ENCODE measurements around the gene DHRS2.

Gene DHRS2

GRCh38 chr14:23600806-23601205, 35.4 kb upstream of the DHRS2 start:
- TF ChIP-seq CSDC2 (CRISPR knock-in tag; IDR thresholded peaks at IDR 0.05), result no peak
- TF ChIP-seq BACH2 (CRISPR knock-in tag; IDR thresholded peaks at IDR 0.05; ENCODE audit: borderline replicate concordance), result no peak
- no peak for TF ChIP-seq ZC3H10 (CRISPR knock-in tag; IDR thresholded peaks at IDR 0.05)
- no peak for TF ChIP-seq CREB5 (CRISPR knock-in tag; IDR thresholded peaks at IDR 0.05; ENCODE audit: low read depth)
- TF ChIP-seq TOX (CRISPR knock-in tag; IDR thresholded peaks at IDR 0.05; ENCODE audit: borderline replicate concordance), result no peak
- no peak for TF ChIP-seq TSHZ2 (CRISPR knock-in tag; IDR thresholded peaks at IDR 0.05)
- TF ChIP-seq ZNF565 (CRISPR knock-in tag; conservative IDR thresholded peaks at IDR 0.05; ENCODE audit: low read depth), result no peak
- TF ChIP-seq POU6F1 (CRISPR knock-in tag; IDR thresholded peaks at IDR 0.05; ENCODE audit: borderline replicate concordance, low read depth), result no peak
- no peak for TF ChIP-seq CSRNP3 (CRISPR knock-in tag; IDR thresholded peaks at IDR 0.05)
- TF ChIP-seq ZNF8 (CRISPR knock-in tag; IDR thresholded peaks at IDR 0.05), result no peak
- TF ChIP-seq ZFP30 (CRISPR knock-in tag; IDR thresholded peaks at IDR 0.05), result no peak
- no peak for TF ChIP-seq GLIS3 (CRISPR knock-in tag; IDR thresholded peaks at IDR 0.05)
- no peak for TF ChIP-seq ZFP3 (CRISPR knock-in tag; IDR thresholded peaks at IDR 0.05)
- no peak for TF ChIP-seq ZNF70 (CRISPR knock-in tag; IDR thresholded peaks at IDR 0.05)
- no peak for TF ChIP-seq ISL1 (CRISPR knock-in tag; IDR thresholded peaks at IDR 0.05)
- no peak for ATAC-seq

GRCh38 chr14:23601424-23601823, 34.7 kb upstream of the DHRS2 start:
- ATAC-seq, result no peak
- no peak for TF ChIP-seq TSHZ2 (CRISPR knock-in tag; IDR thresholded peaks at IDR 0.05)
- no peak for TF ChIP-seq ARNTL (CRISPR knock-in tag; IDR thresholded peaks at IDR 0.05; ENCODE audit: borderline replicate concordance, low read depth)
- TF ChIP-seq OSR1 (CRISPR knock-in tag; IDR thresholded peaks at IDR 0.05), result no peak
- TF ChIP-seq ZFP3 (CRISPR knock-in tag; IDR thresholded peaks at IDR 0.05), result no peak
- no peak for TF ChIP-seq GLIS3 (CRISPR knock-in tag; IDR thresholded peaks at IDR 0.05)
- no peak for TF ChIP-seq ISL1 (CRISPR knock-in tag; IDR thresholded peaks at IDR 0.05)
- no peak for TF ChIP-seq PPARA (CRISPR knock-in tag; IDR thresholded peaks at IDR 0.05; ENCODE audit: borderline replicate concordance)
- no peak for TF ChIP-seq BACH2 (CRISPR knock-in tag; IDR thresholded peaks at IDR 0.05; ENCODE audit: borderline replicate concordance)
- no peak for TF ChIP-seq ZFP30 (CRISPR knock-in tag; IDR thresholded peaks at IDR 0.05)
- no peak for TF ChIP-seq POU6F1 (CRISPR knock-in tag; IDR thresholded peaks at IDR 0.05; ENCODE audit: borderline replicate concordance, low read depth)
- TF ChIP-seq RARB (CRISPR knock-in tag; IDR thresholded peaks at IDR 0.05), result no peak
- TF ChIP-seq TOX (CRISPR knock-in tag; IDR thresholded peaks at IDR 0.05; ENCODE audit: borderline replicate concordance), result no peak
- TF ChIP-seq ZC3H10 (CRISPR knock-in tag; IDR thresholded peaks at IDR 0.05), result no peak
- no peak for TF ChIP-seq SNAI2 (CRISPR knock-in tag; IDR thresholded peaks at IDR 0.05)
- no peak for TF ChIP-seq CSRNP3 (CRISPR knock-in tag; IDR thresholded peaks at IDR 0.05)
- TF ChIP-seq CREB5 (CRISPR knock-in tag; IDR thresholded peaks at IDR 0.05; ENCODE audit: low read depth), result no peak
- TF ChIP-seq ZNF565 (CRISPR knock-in tag; conservative IDR thresholded peaks at IDR 0.05; ENCODE audit: low read depth), result no peak
- no peak for TF ChIP-seq ZNF70 (CRISPR knock-in tag; IDR thresholded peaks at IDR 0.05)
- TF ChIP-seq ESRRG (CRISPR knock-in tag; IDR thresholded peaks at IDR 0.05), result no peak
- no peak for TF ChIP-seq PATZ1 (CRISPR knock-in tag; IDR thresholded peaks at IDR 0.05; ENCODE audit: borderline replicate concordance)

All from SK-N-SH treated with all-trans-retinoic acid at 6 μM for 48 hours (cell line).